GM23248 (cell line): ENCODE results near the gene CCDC136.

Source experiments
- EZH2 ChIP-seq: fragments of 200-600 bp; sonication (generic); IDR thresholded peaks from 2 replicates; pipeline ENCODE4 v1.6.1; 2018; ENCODE audit warnings: antibody characterized with exemption, mild to moderate bottlenecking; ENCODE audit not compliant: insufficient read depth, poor library complexity, severe bottlenecking
- EZH2phosphoT487 ChIP-seq: fragments of 200-600 bp; sonication (generic); IDR thresholded peaks from 2 replicates; pipeline ENCODE4 v1.6.1; 2018; ENCODE audit warnings: antibody characterized with exemption, moderate library complexity, mild to moderate bottlenecking, low read depth; ENCODE audit not compliant: insufficient read depth

DNA sequence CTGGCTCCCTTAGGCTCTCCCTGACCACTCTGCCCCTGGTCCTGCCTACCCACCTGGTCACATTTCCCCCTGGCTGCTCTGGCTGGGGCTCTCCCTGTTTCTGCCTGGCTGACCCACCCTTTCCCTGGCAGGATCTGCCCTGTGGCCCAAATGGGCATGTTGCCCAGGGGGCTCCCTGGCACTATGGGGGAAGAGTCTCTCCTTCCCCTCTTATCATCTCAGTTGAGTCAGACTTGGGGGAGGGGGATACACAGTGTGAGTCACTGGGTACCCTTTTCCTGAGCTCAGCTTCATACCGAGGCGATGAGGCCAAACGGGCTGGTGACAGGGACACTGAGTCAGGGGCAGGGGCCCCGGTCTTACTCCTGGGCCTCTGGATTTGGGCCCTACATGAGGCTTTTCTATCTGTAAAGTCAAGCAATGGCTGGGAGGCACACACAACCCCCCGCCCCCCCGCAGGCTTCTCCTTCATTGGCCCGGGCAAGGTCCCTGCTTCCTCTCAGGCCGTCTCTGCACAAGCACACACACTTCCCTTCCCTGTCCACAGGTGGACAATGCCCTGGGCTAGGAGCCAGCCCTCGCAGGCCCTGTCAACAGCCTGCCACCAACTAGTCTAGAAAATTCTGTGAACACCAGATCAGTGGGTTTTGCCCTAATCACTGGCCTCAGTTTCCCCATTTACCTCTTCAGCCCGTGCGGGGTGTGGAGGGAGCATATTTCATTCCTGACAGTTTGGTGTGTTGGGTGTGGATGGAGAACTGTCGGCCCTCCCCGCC lies 37.8 kb downstream of the CCDC136 start:
- TF ChIP-seq EZH2phosphoT487 = no peak
- TF ChIP-seq EZH2 = no peak
